Measurements from ENCODE around the gene ANXA2R. TPM values are rescaled to one million over a fixed set of nuclear protein-coding genes. Genes with fewer than 3 reads are reported as not detected.

ANXA2R gene
- total and polyA plus RNA-seq, 2 of the 13 experiments (the other 11 are each of a cell fraction or from before 2014, with no cell fraction given), result 0.95 to 1.3 TPM

GRCh38 chr5:43040287-43041098 lies at the start of gene ANXA2R (continued):
- TF ChIP-seq ZNF614 (CRISPR knock-in tag; IDR thresholded peaks at IDR 0.05; ENCODE audit: borderline replicate concordance), result no peak
- no peak for TF ChIP-seq ATM (IDR thresholded peaks at IDR 0.05; ENCODE audit: borderline replicate concordance)
- TF ChIP-seq PTBP1 (IDR thresholded peaks at IDR 0.05; ENCODE audit: low read depth, low read length, poor library complexity, severe bottlenecking), result no peak
- TF ChIP-seq TEAD3 (CRISPR knock-in tag; optimal IDR thresholded peaks at IDR 0.05; ENCODE audit: borderline replicate concordance), result peak; percentile 30
- TF ChIP-seq NBN (conservative IDR thresholded peaks at IDR 0.05), result no peak
- TF ChIP-seq ZNF691 (CRISPR knock-in tag; IDR thresholded peaks at IDR 0.05; ENCODE audit: borderline replicate concordance, low read depth), result 0 out of 2 replicates have a peak, but pooled peaks have one; percentile 22
- no peak for TF ChIP-seq ZNF850 (CRISPR knock-in tag; conservative IDR thresholded peaks at IDR 0.05)
- TF ChIP-seq ZNF207 (IDR thresholded peaks at IDR 0.05; ENCODE audit: borderline replicate concordance), result no peak
- no peak for TF ChIP-seq ZNF496 (CRISPR knock-in tag; IDR thresholded peaks at IDR 0.05; ENCODE audit: insufficient replicate concordance)
- TF ChIP-seq ATF6 (CRISPR knock-in tag; conservative IDR thresholded peaks at IDR 0.05), result no peak
- TF ChIP-seq ZNF644 (CRISPR knock-in tag; IDR thresholded peaks at IDR 0.05; ENCODE audit: low read depth), result 0 out of 2 replicates have a peak, but pooled peaks have one; percentile 22
- no peak for TF ChIP-seq SP4 (CRISPR knock-in tag; IDR thresholded peaks at IDR 0.05)
- TF ChIP-seq SNAPC5 (CRISPR knock-in tag; IDR thresholded peaks at IDR 0.05; ENCODE audit: borderline replicate concordance), result no peak
- TF ChIP-seq JDP2 (CRISPR knock-in tag; IDR thresholded peaks at IDR 0.05; ENCODE audit: borderline replicate concordance), result no peak
- no peak for TF ChIP-seq FOXA1 (IDR thresholded peaks at IDR 0.05)
- TF ChIP-seq FOXA1 (CRISPR knock-in tag; IDR thresholded peaks at IDR 0.05), result 0 out of 2 replicates have a peak, but pooled peaks have one; percentile 21
- TF ChIP-seq ZNF30 (CRISPR knock-in tag; IDR thresholded peaks at IDR 0.05), result no peak
- TF ChIP-seq THRA (CRISPR knock-in tag; IDR thresholded peaks at IDR 0.05; ENCODE audit: borderline replicate concordance), result 0 out of 2 replicates have a peak, but pooled peaks have one; percentile 13
- peak; percentile 10; the same call in 1 of the 2 replicates for TF ChIP-seq POLR2AphosphoS5 (IDR thresholded peaks at IDR 0.05; ENCODE audit: low read depth, low read length)
- no peak for TF ChIP-seq BATF2 (CRISPR knock-in tag; IDR thresholded peaks at IDR 0.05)
- TF ChIP-seq SIX4 (CRISPR knock-in tag; IDR thresholded peaks at IDR 0.05), result no peak
- TF ChIP-seq ZNF3 (CRISPR knock-in tag; IDR thresholded peaks at IDR 0.05), result 0 out of 2 replicates have a peak, but pooled peaks have one; percentile 22
- no peak for TF ChIP-seq ATRX (CRISPR knock-in tag; IDR thresholded peaks at IDR 0.05; ENCODE audit: borderline replicate concordance)
- no peak for TF ChIP-seq TCF7L2 (IDR thresholded peaks at IDR 0.05; ENCODE audit: low read depth, low read length)
- no peak for TF ChIP-seq ZNF660 (CRISPR knock-in tag; IDR thresholded peaks at IDR 0.05; ENCODE audit: borderline replicate concordance, low read depth)
- no peak for TF ChIP-seq ZNF234 (CRISPR knock-in tag; conservative IDR thresholded peaks at IDR 0.05)
